Measurements from ENCODE around the gene ZNF398.

ZNF398 gene

DNA sequence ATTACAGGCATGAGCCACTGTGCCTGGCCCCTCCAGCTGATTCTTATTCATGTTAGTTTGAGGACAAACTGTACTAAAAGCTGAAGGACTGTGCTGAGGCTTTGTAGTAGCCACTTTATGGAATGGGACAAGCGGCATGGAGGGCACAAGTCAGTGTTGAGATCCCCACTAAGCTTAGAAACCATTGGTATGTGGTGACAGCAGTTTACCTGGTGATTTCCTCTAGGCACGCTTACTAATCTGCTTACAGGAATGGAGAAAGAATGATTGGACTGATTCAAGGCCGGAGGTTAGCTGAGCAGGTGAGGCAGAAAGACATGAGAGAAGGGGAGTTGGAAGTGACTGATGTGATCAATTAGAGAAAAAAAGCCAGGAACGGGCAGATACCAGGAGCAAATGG, 3.7 kb downstream of the ZNF398 start:
- DNase-seq (ENCODE audit: low read depth): no peak

DNA sequence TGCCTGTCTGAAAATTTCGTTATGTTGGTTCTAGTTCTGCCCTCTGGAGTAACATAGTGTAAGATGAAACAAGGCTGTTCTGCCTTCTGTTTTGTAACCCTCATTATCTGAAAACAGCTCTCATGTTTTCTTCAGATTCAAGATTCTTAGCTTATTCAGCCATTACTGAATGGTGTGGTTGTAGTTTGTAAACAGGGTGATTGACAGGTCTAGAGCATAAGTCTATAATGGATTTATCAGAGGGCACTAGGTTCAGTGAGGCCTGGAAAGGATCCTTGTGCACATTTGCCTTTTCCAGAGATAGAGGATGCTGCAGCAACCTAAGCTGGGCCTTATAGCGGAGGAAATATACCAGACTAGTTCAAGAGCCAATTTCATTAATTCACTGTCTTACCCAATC, 6.1 kb downstream of the ZNF398 start:
- no peak for DNase-seq (ENCODE audit: low read depth)

DNA sequence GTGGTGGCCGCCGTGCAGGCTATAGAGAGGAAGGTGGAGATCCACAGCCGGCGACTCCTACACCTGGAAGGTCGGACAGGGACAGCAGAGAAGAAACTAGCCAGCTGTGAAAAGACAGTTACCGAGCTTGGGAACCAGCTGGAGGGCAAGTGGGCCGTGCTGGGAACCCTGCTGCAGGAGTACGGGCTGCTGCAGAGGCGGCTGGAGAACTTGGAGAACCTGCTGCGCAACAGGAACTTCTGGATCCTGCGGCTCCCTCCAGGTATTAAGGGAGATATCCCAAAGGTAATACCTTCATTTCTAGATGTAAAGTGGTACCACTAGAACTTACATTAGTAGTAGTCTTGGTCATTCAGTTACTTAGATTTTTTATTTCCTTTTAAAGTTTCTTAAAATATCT, 6.8 kb downstream of the ZNF398 start:
- no peak for DNase-seq (ENCODE audit: low read depth)

DNA sequence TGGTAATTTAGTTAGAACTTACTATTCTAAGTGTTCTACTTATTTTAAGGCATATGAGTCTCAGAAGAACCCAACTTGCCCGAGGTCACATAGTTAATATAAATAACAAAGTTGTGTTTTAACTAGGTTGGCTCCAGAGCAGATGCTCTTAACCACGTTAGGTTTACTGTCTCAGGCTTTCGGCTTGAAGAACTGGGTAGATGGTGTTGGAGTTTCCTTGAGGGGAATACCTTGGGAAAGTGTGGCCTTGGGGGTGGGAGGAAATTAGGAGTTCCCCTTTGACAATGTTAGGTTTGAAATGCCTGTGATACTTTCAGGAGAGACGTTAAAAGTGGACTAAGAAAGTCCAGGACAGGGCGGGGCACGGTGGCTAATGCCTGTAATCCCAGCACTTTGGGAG, 9.6 kb downstream of the ZNF398 start:
- no peak for DNase-seq (ENCODE audit: low read depth)

DNA sequence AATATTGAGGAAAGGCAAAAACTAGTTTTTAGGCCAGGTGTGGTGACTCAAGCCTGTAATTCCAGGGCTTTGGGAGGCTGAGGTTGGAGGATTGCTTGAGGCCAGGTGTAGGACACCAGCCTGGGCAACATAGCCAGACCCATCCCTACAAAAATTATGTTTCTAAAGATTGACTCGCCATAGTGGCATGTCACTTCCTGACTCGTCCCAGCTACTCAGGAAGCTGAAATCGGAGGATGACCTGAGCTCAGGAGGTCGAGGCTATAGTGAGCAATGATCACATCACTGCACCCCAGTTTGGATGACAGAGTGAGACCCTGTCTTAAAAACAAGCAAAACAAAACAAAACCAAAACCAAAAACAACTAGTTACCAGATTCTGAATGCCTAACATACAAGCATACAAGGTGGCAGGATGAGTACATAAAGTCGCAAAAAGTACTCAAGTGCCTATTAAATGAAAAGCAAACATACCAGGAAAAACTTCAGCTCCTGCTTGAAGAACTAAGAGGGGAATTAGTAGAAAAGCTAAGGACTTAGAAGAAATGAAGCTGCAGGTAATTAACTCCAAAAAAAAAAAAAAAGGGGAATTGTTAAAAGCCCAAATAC, 14.1 kb downstream of the ZNF398 start:
- DNase-seq (ENCODE audit: low read depth): no peak

DNA sequence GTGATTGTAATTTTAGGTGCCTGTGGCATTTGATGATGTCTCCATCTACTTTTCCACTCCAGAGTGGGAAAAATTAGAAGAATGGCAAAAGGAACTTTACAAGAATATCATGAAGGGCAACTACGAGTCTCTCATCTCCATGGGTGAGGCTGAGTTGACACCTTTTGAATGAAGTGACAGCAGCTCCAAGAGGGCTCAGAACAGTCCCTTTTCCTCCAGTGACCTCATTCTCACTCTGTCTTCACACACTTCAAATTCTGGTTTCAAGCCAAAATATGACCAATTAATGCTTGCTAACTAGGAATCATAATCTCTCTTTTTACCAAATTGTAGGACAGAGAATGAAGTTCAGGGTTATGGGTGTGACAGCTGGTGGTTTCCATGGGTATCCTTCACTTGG, 18.9 kb downstream of the ZNF398 start:
- no peak for DNase-seq (ENCODE audit: low read depth)

DNA sequence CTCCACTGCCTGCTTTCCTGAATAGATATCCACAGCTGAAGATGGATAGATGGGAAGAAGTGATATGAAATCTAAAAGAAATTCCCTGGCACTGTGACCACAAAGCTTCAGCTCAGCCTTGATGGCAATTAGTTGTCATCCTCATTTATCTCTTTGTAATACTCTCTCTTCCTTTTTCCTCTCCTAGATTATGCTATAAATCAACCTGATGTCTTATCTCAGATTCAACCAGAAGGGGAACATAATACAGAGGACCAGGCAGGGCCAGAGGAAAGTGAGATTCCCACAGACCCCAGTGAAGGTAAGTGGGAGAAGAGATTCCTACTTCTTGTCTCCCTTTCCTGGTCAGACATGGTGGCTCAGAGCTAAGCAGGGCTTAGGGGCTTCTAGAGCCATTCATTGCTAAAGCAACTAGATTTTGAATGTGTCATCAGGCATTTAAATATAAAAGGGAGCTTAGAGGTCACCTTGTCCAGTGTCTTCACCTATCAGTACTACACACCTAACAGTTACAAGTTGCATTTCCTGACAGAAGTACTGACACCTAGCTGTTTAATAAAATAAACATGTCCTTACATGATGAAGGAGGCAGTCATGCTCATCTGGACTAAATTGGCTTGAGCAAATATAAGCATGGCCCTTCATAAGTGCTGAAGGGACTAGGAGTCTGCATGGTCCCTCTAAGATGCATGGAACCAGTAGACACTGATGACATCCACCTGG, 19.5 kb downstream of the ZNF398 start:
- DNase-seq (ENCODE audit: low read depth): no peak

DNA sequence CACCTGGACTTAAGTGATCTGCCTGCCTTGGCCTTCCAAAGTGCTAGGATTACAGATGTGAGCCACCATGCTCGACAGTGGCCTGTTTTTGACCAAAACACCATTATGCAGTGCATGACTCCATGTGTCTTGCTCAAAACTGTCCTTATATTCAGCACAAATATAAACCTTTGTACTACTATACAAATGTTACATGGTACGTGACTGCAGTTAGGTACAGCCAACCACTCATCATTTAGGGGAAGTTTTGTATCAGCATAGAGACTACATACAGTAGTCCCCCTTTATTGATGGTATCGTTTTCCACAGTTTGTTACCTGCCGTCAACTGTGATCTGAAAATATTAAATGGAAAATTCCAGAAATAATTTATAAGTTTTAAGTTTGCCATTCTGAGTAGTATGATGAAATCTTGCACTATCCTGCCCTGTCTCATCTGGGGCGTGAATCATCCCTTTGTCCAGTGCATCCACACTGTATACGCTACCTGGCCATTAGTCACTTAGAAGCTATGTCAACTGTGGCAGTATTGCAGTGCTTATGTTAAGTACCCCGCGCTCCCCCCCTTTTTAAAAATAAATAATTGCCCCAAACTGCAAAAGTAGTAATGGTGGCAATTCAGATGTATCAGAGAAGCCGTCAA, 24.8 kb downstream of the ZNF398 start:
- no peak for DNase-seq (ENCODE audit: low read depth)

DNA sequence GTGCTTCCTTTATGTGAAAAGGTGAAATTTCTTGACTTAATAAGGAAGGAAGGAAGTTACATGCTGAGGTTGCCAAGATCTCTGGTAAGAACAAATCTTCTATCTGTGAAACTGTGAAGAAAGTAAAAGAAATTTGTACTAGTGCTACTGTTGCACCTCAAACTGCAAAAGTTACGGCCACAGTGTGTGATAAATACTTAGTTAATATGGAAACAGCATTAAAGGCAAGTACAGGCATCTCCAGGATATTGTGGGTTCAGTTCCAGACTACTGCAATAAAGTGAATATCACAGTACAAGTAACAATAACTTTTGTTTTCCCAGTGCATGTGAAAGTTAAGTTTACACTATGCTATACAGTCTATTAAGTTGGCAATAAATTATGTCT, 25.3 kb downstream of the ZNF398 start:
- DNase-seq (ENCODE audit: low read depth): no peak

DNA sequence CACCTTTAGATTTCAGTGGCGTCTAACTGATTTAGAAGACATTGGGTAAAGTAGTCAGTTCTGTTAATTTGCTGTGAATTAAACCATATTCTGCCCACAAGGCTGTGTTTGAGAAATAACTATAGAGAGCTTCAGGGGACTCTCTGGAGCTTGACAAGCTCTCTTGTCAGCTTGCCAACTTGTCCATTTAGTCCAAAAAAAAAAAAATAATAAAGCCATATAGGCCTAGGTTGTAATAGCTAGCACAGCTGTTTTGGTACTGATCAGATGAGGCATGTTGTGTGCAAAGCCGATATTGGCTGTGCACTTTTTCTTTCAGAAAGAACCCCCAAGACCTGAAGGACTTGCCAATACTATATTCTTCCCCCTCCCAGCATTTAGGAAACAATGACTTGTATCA, 27.9 kb downstream of the ZNF398 start:
- no peak for DNase-seq (ENCODE audit: low read depth)

DNA sequence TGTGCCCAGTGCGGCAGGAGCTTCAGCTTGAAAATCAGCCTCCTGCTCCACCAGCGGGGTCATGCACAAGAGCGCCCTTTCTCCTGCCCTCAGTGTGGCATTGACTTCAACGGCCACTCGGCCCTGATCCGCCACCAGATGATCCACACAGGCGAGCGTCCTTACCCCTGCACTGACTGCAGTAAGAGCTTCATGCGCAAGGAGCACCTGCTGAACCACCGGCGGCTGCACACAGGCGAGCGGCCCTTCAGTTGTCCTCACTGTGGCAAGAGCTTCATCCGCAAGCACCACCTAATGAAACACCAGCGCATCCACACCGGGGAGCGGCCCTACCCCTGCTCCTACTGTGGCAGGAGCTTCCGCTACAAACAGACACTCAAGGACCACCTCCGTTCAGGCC, 32.0 kb downstream of the ZNF398 start:
- no peak for DNase-seq (ENCODE audit: low read depth)

DNA sequence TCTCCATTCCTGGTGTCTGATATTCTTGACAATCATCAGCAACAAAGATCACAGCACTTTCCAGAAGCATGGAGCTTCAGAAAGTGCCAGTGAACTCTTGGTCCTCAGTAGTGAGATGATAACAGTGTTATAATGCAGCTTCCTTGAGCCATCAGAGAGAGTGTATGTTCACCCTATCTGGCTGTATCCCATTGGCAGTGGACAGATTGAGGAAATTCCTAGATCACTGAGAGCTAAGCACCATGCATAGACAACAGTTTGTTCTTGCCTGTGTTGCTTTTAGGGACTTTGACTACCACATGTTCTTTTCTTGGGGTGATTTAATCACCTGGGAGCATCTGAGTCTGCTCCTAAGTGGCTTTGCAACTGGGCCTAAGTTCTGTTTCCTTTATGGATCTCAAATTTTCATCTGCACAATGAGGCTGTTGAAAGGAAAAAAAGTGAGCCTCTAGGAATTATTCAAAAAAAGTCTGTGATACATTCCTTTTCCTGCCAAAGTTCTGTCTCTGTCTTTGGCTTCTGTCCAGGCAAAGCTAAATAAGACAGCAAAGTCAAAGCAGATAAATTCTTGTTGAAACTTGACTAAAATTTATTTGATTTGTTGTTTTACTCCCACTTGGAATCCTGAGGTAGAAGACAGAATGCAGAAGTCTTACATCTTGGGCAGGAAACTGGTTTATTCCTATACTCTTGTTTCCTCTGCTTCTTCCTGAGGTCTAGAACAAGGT, 33.6 kb downstream of the ZNF398 start:
- no peak for DNase-seq (ENCODE audit: low read depth)

DNA sequence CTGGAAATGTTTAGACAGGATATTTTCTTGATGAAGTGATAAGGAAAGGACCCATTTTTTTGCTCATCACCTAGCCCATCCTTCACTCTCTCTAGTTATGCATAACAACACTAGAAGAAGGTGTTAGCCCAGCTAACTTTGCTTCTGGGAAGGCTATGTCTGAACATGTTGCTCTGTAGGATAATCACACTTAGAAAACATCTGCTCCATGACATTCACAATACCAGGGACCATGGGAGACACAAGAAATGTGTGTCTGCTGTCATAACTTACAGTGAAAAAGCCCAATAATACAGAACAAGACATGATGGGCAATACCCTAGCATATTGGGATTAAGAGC, 34.2 kb downstream of the ZNF398 start:
- no peak for DNase-seq (ENCODE audit: low read depth)

DNA sequence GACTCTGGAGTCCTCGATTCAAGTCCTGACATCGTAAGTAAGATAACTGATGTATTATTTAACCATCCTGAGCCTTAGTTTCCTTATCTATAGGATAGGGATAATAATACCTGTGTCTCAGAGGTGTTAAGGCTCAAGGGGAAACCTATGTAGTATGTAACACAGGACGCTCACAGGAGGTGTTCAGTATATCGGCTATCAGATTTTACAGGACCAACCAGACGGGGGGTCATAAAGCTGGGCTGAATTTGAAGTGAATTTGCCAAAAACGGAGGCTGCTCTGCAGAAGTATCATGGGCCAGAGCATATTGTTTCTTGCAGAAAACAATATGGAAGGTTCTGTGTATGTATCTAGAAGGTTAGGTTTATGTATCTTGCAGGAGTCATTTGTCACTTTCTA, 37.0 kb downstream of the ZNF398 start:
- no peak for DNase-seq (ENCODE audit: low read depth)

DNA sequence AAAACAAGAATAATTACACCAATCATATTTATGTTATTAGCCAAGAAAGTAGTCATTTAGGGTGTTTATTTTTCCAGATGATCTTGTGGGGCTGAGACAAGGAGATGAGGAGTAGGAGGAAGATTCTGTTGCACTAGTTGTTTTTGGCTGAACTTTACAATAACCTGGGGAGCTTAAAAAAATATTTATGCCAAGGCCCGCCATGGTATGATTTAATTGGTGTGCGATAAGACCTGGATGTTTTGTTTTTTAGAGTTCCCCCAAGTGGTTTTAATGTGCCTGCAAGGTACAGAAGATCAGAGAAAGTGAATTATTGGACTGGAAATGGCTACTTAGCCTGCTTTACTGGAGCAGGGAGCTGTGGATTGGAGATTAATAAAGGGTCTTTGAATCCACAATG, 41.0 kb downstream of the ZNF398 start:
- no peak for DNase-seq (ENCODE audit: low read depth)

DNA sequence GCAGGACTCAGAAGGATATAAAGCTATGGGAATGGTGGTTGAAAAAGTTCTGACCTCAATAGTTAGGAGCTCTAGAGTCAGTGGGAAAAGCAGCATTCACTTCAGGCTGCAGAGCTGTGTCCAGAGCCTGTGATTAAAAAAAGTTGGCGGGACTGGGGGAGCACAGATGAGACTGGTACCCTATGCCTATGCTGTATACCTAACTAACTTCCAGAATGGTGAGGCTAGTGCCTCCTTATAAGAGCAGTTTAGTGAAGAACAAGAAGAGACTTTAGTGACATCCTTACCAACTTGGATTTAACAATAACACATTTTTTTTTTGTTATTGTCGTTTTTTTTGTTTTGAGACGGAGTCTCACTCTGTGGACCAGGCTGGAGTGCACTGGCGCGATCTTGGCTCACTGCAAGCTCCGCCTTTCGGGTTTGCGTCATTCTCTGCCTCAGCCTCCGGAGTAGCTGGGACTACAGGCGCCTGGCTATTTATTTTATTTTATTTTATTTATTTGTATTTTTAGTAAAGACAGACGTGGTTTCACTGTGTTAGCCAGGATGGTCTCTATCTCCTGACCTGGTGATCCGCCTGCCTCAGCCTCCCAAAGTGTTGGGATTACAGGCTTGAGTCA, 41.5 kb downstream of the ZNF398 start:
- DNase-seq (ENCODE audit: low read depth): no peak

DNA sequence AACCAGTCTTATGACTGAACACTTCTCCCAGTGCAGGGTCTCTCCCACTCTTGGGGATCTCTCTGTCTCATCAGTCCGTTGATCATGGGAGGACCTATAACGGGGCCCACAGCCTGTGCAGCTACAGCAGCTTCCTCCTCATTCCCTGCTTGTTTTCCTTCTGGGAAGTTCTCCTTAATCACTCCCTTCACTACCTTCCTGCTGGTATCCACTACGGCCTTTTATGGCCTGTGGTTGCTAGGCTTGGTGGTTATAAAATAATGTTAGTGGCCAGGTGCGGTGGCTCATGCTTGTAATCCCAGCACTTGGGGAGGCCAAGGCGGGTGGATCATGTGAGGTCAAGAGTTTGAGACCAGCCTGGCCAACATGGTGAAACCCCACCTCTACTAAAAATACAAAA, 44.6 kb downstream of the ZNF398 start:
- no peak for DNase-seq (ENCODE audit: low read depth)

DNA sequence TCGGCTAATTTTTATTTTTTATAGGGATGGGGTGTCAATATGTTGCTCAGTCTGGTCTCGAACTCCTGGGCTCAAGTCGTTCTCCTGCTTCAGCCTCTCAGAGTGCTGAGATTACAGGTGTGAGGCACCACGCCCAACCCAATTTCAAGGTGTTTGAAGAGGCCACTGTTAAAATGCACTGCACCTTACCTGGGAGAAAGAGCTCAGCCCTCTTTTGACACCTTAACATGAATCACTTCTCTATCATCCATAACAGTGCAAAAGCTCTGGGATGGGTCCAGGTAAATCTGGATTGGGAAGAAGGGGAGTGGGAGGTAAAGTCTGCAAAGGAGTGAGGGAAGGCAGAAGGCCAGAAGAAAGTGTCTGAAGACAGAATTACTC, 47.5 kb downstream of the ZNF398 start:
- DNase-seq (ENCODE audit: low read depth): no peak

DNA sequence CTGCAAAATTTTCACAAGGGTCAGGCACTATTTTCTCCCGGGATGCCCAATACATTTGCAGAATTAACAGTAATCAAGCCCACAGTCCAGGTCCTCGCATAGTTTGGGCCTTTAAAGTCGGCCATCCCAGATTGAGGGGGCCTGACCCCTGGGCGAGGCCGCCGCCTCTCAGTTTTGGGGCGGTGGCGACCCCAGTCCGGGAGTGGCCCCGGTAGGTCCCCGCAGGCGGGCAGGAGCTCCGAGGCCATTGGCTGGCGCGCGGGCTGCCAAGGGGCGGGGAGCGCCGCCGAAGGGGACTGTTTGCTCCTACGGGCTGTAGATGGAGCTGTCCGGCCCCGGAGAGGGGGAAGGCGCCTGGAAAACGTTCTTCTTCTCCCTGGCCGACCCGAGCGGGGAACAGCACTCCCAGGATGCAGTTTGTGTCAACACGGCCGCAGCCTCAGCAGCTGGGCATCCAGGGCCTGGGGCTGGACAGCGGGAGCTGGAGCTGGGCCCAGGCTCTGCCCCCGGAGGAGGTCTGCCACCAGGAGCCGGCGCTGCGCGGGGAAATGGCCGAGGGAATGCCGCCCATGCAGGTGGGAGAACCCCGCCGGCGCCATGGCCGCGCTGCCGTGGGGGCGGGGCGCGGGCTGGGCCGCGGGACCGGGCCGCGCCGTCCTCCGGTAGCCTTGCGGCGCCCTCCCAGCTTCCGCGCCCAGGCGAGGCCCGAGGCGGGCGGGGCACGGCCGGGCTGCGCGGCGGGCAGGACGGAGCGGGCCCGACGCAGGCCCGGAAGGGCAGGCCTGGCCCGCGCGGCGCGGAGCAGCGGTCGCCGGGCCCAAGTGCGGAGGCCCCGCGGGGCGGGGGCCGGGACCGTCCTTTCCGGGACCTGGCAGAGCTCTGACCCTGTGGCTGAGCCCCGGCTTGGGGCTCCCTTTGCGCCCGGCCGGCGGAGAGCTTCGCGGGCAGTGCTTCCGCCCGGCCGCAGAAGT, 48.2 kb downstream of the ZNF398 start, which contains the start of gene ZNF282:
Gene ZNF282 (plus strand): TSS at position 367 of the 971 bp plus-strand sequence. CDS start 44 bp downstream, at position 411.
- DNase-seq (ENCODE audit: low read depth): peak; percentile 45

DNA sequence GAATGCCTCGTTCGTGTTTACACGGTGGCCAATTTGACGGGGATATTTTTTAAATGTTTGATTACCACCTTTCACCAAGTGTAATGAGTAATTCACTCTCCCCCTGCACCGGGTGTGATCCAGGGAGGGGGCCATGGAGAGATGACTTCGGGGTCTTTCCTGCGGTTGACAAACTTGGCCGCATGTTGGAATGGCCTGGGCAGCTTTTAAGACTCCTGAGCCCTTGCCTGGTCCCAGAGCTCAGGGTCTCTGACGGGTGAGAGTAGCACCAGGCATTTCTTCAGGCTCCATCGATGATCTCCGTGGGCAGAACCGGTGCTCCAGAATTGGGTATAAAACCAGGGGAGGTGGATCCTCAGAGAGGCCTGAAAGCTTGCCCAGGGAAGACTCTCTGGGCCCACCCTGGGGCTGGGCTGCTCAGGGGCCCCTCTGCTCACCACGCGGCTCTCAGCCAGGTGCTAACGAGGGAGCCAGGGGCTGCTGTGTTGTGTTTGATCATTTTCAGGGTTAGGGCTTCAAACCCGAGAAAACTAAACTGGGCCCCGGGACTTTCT, 49.0 kb downstream of the ZNF398 start:
- DNase-seq (ENCODE audit: low read depth): no peak

DNA sequence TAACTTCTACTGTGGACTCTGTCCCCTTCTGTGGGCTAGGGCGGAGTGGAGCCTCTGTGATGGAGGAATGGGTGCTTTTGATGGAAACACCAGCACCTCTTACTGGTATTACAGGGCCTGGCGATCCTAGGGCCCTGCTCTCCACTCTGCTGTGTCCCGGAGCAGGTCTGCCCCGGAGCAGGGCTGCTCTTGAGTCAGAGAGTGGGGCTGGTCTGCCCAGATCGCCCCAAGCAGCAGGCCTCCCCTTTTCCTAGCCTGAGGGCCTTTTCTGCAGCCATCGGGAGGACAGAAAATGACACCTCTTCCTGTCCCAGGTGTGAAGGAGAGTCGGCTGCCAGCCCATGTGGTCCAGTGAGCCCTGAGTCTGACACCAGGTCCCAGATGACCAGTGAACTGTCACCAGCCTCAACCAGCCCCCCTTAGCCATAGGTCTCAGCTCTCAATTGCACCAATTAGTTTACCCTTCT, 49.5 kb downstream of the ZNF398 start:
- DNase-seq (ENCODE audit: low read depth): no peak
